ENCODE data around the gene HARBI1. TPM values are rescaled to one million over a fixed set of nuclear protein-coding genes. Genes with fewer than 3 reads are reported as not detected.

Gene HARBI1
- total and polyA plus RNA-seq, 2 of the 8 experiments (the other 6 are each of a cell fraction or from before 2014, with no cell fraction given): 3.8 to 5.1 TPM

DNA sequence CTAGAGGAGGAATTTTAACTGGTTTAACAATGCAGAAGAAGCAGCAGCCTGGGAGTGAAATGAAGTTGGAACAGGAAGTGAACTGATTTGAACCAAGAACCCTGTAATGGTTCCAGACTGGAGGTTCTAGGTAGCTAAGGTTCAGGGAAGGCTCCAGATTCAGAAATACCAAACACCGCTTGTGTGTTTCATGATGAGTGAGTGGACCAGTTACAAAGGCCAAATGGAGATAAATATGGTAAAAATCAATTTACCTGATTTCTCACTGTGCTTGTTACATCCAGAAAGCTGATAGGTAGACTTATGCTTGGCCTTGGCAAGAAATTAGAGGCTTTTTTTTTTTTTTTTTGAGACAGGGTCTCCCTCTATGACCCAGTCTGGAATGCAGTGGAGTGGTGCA is 13.2 kb upstream of the HARBI1 start (continued):
- TF ChIP-seq, protein P1, sequence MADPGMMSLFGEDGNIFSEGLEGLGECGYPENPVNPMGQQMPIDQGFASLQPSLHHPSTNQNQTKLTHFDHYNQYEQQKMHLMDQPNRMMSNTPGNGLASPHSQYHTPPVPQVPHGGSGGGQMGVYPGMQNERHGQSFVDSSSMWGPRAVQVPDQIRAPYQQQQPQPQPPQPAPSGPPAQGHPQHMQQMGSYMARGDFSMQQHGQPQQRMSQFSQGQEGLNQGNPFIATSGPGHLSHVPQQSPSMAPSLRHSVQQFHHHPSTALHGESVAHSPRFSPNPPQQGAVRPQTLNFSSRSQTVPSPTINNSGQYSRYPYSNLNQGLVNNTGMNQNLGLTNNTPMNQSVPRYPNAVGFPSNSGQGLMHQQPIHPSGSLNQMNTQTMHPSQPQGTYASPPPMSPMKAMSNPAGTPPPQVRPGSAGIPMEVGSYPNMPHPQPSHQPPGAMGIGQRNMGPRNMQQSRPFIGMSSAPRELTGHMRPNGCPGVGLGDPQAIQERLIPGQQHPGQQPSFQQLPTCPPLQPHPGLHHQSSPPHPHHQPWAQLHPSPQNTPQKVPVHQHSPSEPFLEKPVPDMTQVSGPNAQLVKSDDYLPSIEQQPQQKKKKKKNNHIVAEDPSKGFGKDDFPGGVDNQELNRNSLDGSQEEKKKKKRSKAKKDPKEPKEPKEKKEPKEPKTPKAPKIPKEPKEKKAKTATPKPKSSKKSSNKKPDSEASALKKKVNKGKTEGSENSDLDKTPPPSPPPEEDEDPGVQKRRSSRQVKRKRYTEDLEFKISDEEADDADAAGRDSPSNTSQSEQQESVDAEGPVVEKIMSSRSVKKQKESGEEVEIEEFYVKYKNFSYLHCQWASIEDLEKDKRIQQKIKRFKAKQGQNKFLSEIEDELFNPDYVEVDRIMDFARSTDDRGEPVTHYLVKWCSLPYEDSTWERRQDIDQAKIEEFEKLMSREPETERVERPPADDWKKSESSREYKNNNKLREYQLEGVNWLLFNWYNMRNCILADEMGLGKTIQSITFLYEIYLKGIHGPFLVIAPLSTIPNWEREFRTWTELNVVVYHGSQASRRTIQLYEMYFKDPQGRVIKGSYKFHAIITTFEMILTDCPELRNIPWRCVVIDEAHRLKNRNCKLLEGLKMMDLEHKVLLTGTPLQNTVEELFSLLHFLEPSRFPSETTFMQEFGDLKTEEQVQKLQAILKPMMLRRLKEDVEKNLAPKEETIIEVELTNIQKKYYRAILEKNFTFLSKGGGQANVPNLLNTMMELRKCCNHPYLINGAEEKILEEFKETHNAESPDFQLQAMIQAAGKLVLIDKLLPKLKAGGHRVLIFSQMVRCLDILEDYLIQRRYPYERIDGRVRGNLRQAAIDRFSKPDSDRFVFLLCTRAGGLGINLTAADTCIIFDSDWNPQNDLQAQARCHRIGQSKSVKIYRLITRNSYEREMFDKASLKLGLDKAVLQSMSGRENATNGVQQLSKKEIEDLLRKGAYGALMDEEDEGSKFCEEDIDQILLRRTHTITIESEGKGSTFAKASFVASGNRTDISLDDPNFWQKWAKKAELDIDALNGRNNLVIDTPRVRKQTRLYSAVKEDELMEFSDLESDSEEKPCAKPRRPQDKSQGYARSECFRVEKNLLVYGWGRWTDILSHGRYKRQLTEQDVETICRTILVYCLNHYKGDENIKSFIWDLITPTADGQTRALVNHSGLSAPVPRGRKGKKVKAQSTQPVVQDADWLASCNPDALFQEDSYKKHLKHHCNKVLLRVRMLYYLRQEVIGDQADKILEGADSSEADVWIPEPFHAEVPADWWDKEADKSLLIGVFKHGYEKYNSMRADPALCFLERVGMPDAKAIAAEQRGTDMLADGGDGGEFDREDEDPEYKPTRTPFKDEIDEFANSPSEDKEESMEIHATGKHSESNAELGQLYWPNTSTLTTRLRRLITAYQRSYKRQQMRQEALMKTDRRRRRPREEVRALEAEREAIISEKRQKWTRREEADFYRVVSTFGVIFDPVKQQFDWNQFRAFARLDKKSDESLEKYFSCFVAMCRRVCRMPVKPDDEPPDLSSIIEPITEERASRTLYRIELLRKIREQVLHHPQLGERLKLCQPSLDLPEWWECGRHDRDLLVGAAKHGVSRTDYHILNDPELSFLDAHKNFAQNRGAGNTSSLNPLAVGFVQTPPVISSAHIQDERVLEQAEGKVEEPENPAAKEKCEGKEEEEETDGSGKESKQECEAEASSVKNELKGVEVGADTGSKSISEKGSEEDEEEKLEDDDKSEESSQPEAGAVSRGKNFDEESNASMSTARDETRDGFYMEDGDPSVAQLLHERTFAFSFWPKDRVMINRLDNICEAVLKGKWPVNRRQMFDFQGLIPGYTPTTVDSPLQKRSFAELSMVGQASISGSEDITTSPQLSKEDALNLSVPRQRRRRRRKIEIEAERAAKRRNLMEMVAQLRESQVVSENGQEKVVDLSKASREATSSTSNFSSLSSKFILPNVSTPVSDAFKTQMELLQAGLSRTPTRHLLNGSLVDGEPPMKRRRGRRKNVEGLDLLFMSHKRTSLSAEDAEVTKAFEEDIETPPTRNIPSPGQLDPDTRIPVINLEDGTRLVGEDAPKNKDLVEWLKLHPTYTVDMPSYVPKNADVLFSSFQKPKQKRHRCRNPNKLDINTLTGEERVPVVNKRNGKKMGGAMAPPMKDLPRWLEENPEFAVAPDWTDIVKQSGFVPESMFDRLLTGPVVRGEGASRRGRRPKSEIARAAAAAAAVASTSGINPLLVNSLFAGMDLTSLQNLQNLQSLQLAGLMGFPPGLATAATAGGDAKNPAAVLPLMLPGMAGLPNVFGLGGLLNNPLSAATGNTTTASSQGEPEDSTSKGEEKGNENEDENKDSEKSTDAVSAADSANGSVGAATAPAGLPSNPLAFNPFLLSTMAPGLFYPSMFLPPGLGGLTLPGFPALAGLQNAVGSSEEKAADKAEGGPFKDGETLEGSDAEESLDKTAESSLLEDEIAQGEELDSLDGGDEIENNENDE (IDR thresholded peaks at IDR 0.05; ENCODE audit: insufficient replicate concordance, low read length): no peak
- no peak for TF ChIP-seq ZNF274 (IDR thresholded peaks at IDR 0.05; ENCODE audit: borderline replicate concordance, extremely low read depth, low read length)
- no peak for TF ChIP-seq EP300 (IDR thresholded peaks at IDR 0.05; ENCODE audit: borderline replicate concordance in 1 of 2, low read depth in 2 of 2, low read length in 2 of 2)
- no peak for TF ChIP-seq POLR2AphosphoS5 (IDR thresholded peaks at IDR 0.05; ENCODE audit: low read depth, low read length)
- TF ChIP-seq SUZ12 (IDR thresholded peaks at IDR 0.05; ENCODE audit: low read length): no peak
- TF ChIP-seq, protein P2, sequence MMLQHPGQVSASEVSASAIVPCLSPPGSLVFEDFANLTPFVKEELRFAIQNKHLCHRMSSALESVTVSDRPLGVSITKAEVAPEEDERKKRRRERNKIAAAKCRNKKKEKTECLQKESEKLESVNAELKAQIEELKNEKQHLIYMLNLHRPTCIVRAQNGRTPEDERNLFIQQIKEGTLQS (IDR thresholded peaks at IDR 0.05; ENCODE audit: insufficient read depth, low read depth, low read length): no peak
- no peak for TF ChIP-seq POLR2A (IDR thresholded peaks at IDR 0.05; ENCODE audit: control extremely low read depth in 1 of 2, low read depth in 2 of 2, low read length in 2 of 2)
- TF ChIP-seq POU5F1 (IDR thresholded peaks at IDR 0.05; ENCODE audit: low read depth, low read length): no peak
- TF ChIP-seq CTBP2 (IDR thresholded peaks at IDR 0.05; ENCODE audit: borderline replicate concordance, insufficient read depth, insufficient read length, low read length): no peak
- no peak for TF ChIP-seq EGR1 (IDR thresholded peaks at IDR 0.05; ENCODE audit: borderline replicate concordance, low read depth, low read length)
- TF ChIP-seq CREB1 (IDR thresholded peaks at IDR 0.05): no peak
- no peak for TF ChIP-seq TEAD4 (IDR thresholded peaks at IDR 0.05; ENCODE audit: low read depth, low read length)

All from H1 (cell line).